H1 (cell line): ENCODE results near the gene RPTOR. TPM values are rescaled to one million over a fixed set of nuclear protein-coding genes. Genes with fewer than 3 reads are reported as not detected.

Source experiments
- CTCF ChIA-PET: fragments of 300-600 bp; sonication (Branson Sonifier 250); formaldehyde crosslinking; loops from one replicate; lab custom pipeline; 2021; ENCODE audit not compliant: partially characterized antibody; lab: Charles Lee
- POLR2A ChIA-PET: fragments of 300-600 bp; sonication (Branson Sonifier 250); formaldehyde crosslinking; loops from one replicate; lab custom pipeline; 2021; ENCODE audit warnings: inconsistent platforms; ENCODE audit not compliant: partially characterized antibody; lab: Charles Lee
- DNase-seq, 2 experiments: peaks; one replicate each; pipeline versions ENCODE4 v3.0.0 to v3.0.0-alpha.2; 2010 to 2022; ENCODE audit warnings: low spot score in 2 of 2, low read depth in 1 of 2, mixed read lengths in 1 of 2
- FAIRE-seq: peaks from 2 replicates; lab custom pipeline; 2011; peaks lifted over from hg19 to GRCh38; lab: Jason Lieb, UNC
- H2AFZ ChIP-seq: 2 replicates; pipeline ENCODE4 v1.8.1; 2012; ENCODE audit warnings: low read length, inconsistent platforms
- H2AK5ac ChIP-seq: 2 replicates; pipeline ENCODE4 v1.6.1; 2013; ENCODE audit warnings: low read depth, low read length
- H2BK120ac ChIP-seq: replicated peaks from 2 replicates; pipeline ENCODE3; 2013; ENCODE audit warnings: low read depth, low read length, inconsistent platforms
- H2BK12ac ChIP-seq: 2 replicates; pipeline ENCODE4 v1.6.1; 2013; ENCODE audit warnings: low read depth, low read length
- H2BK15ac ChIP-seq: 2 replicates; pipeline ENCODE4 v1.6.1; 2013; ENCODE audit warnings: low read length
- H2BK20ac ChIP-seq: 2 replicates; pipeline ENCODE4 v1.6.1; 2013; ENCODE audit warnings: low read length
- H2BK5ac ChIP-seq: 2 replicates; pipeline ENCODE4 v1.6.1; 2013; ENCODE audit warnings: low read depth, low read length
- H3K14ac ChIP-seq: 2 replicates; pipeline ENCODE4 v1.6.1; 2013; ENCODE audit warnings: inconsistent platforms; ENCODE audit not compliant: insufficient read length
- H3K18ac ChIP-seq: 2 replicates; pipeline ENCODE4 v1.6.1; 2013; ENCODE audit warnings: low read length; ENCODE audit errors: extremely low read depth
- H3K23ac ChIP-seq: 2 replicates; pipeline ENCODE4 v1.6.1; 2013; ENCODE audit warnings: inconsistent platforms; ENCODE audit not compliant: insufficient read length
- H3K23me2 ChIP-seq: 2 replicates; pipeline ENCODE4 v1.6.1; 2013; ENCODE audit warnings: low read depth, low read length
- H3K27ac ChIP-seq: 2 replicates; pipeline ENCODE4 v1.6.1; 2011; ENCODE audit warnings: low read depth, low read length, inconsistent platforms
- H3K27me3 ChIP-seq, 4 experiments: replicated peaks in 1 of 4; 1 replicate in 1 of 4; 2 replicates in 3 of 4; pipeline versions ENCODE4 v1.6.1 to v1.8.1; 2011 to 2013; ENCODE audit warnings: low read length in 3 of 4, mild to moderate bottlenecking in 3 of 4, inconsistent platforms in 2 of 4, mixed read lengths in 2 of 4, moderate library complexity in 1 of 4; ENCODE audit not compliant: control insufficient read depth in 3 of 4, insufficient read depth in 3 of 4; ENCODE audit errors: extremely low read depth in 1 of 4
- H3K36me3 ChIP-seq, 4 experiments: 2 replicates each; pipeline versions ENCODE4 v1.6.1 to v1.8.1; 2011 to 2013; ENCODE audit warnings: mild to moderate bottlenecking in 4 of 4, low read length in 3 of 4, moderate library complexity in 2 of 4, control low read depth in 1 of 4, inconsistent platforms in 1 of 4; ENCODE audit not compliant: insufficient read depth in 4 of 4, control insufficient read depth in 2 of 4
- H3K4ac ChIP-seq: replicated peaks from 2 replicates; pipeline ENCODE3; 2013; ENCODE audit warnings: low read length, low read depth, mixed read lengths, inconsistent platforms; ENCODE audit not compliant: insufficient read length
- H3K4me1 ChIP-seq, 4 experiments: replicated peaks in 1 of 4; 1 replicate in 1 of 4; 2 replicates in 3 of 4; pipeline versions ENCODE4 v1.6.1 to v1.8.1; 2011 to 2013; ENCODE audit warnings: low read length in 3 of 4, inconsistent platforms in 2 of 4, mixed read lengths in 1 of 4; ENCODE audit not compliant: insufficient read depth in 4 of 4, control insufficient read depth in 3 of 4
- H3K4me2 ChIP-seq, 2 experiments: 2 replicates each; pipeline versions ENCODE4 v1.6.1 to v1.8.1; 2011 to 2013; ENCODE audit warnings: low read depth in 2 of 2, low read length in 2 of 2, control low read depth in 1 of 2, inconsistent platforms in 1 of 2, mild to moderate bottlenecking in 1 of 2; ENCODE audit not compliant: insufficient read depth in 1 of 2
- H3K4me3 ChIP-seq, 4 experiments: fragments of 200-600, 300-600 bp in 1 of 4; sonication (generic), shearing (Covaris generic), sonication (Bioruptor Twin) in 1 of 4; 2 replicates each; pipeline versions ENCODE4 v1.5.1 to v1.8.1; 2011 to 2016; ENCODE audit warnings: low read length in 4 of 4, low read depth in 3 of 4, control low read depth in 2 of 4, inconsistent platforms in 2 of 4, mild to moderate bottlenecking in 2 of 4, mixed read lengths in 1 of 4, moderate library complexity in 1 of 4; ENCODE audit not compliant: insufficient read depth in 2 of 4; ENCODE audit errors: extremely low read depth in 1 of 4
- H3K56ac ChIP-seq: replicated peaks from 2 replicates; pipeline ENCODE3; 2013; ENCODE audit warnings: low read depth, mild to moderate bottlenecking, mixed read lengths, low read length, inconsistent platforms; ENCODE audit not compliant: insufficient read length
- H3K79me1 ChIP-seq: 2 replicates; pipeline ENCODE4 v1.6.1; 2013; ENCODE audit warnings: low read depth, low read length, control low read depth
- H3K79me2 ChIP-seq, 2 experiments: 2 replicates each; pipeline versions ENCODE4 v1.6.1 to v1.8.1; 2012 to 2013; ENCODE audit warnings: low read length in 2 of 2, mild to moderate bottlenecking in 2 of 2, inconsistent platforms in 1 of 2; ENCODE audit not compliant: insufficient read depth in 2 of 2, control insufficient read depth in 1 of 2
- H3K9ac ChIP-seq, 4 experiments: replicated peaks in 1 of 4; 1 replicate in 1 of 4; 2 replicates in 3 of 4; pipeline versions ENCODE4 v1.6.1 to v1.8.1; 2011 to 2013; ENCODE audit warnings: low read depth in 3 of 4, low read length in 3 of 4, control low read depth in 2 of 4, mild to moderate bottlenecking in 2 of 4, moderate library complexity in 2 of 4, inconsistent platforms in 1 of 4; ENCODE audit errors: extremely low read depth in 1 of 4
- H3K9me3 ChIP-seq, 2 experiments: 2 replicates each; pipeline versions ENCODE4 v1.6.1 to v1.8.1; 2012 to 2013; ENCODE audit warnings: mild to moderate bottlenecking in 2 of 2, moderate library complexity in 2 of 2, control low read depth in 1 of 2, inconsistent platforms in 1 of 2, low read depth in 1 of 2, low read length in 1 of 2, mixed read lengths in 1 of 2; ENCODE audit not compliant: insufficient read depth in 2 of 2
- H4K20me1 ChIP-seq, 2 experiments: replicated peaks in 1 of 2; 2 replicates each; pipeline versions ENCODE3 to v1.8.1; 2011 to 2013; ENCODE audit warnings: inconsistent platforms in 2 of 2, low read length in 2 of 2, mild to moderate bottlenecking in 1 of 2; ENCODE audit not compliant: insufficient read depth in 2 of 2, control insufficient read depth in 1 of 2
- H4K5ac ChIP-seq: 2 replicates; pipeline ENCODE4 v1.6.1; 2013; ENCODE audit warnings: low read length, low read depth, mixed read lengths, inconsistent platforms; ENCODE audit not compliant: insufficient read length
- H4K8ac ChIP-seq: 2 replicates; pipeline ENCODE4 v1.8.0; 2013; ENCODE audit warnings: mild to moderate bottlenecking, moderate library complexity, low read length, inconsistent platforms; ENCODE audit not compliant: insufficient read depth; ENCODE audit errors: extremely low read depth
- H4K91ac ChIP-seq: replicated peaks from 2 replicates; pipeline ENCODE3; 2013; ENCODE audit warnings: low read length, mixed read lengths, inconsistent platforms; ENCODE audit not compliant: insufficient read length
- CEBPB ChIP-seq: IDR thresholded peaks from 2 replicates; pipeline ENCODE4 v1.6.1; 2012; ENCODE audit warnings: low read depth, low read length
- EZH2 ChIP-seq: fragments of 200-600 bp; sonication (generic); IDR thresholded peaks from 2 replicates; pipeline ENCODE4 v1.7.1; 2012; ENCODE audit warnings: low read depth, mild to moderate bottlenecking, moderate library complexity, low read length, inconsistent platforms; ENCODE audit not compliant: severe bottlenecking
- FOSL1 ChIP-seq: IDR thresholded peaks from 2 replicates; pipeline ENCODE4 v1.6.1; 2011; ENCODE audit warnings: mild to moderate bottlenecking, low read depth, low read length, moderate library complexity; ENCODE audit not compliant: insufficient read depth
- HDAC6 ChIP-seq: IDR thresholded peaks from one replicate; pipeline ENCODE4 v1.7.1; 2012; ENCODE audit warnings: low read depth, mild to moderate bottlenecking, inconsistent platforms, low read length, moderate library complexity
- POLR2AphosphoS5 ChIP-seq: IDR thresholded peaks from 2 replicates; pipeline ENCODE4 v1.6.1; 2011; ENCODE audit warnings: low read depth, low read length
- RNF2 ChIP-seq: fragments of 200-900, 300-1000 bp; sonication (generic); IDR thresholded peaks from 2 replicates; pipeline ENCODE4 v1.7.1; 2016; ENCODE audit warnings: borderline replicate concordance, low read depth, mild to moderate bottlenecking, antibody characterized with exemption, low read length; ENCODE audit not compliant: poor library complexity, severe bottlenecking; ENCODE audit errors: missing control alignments
- SIRT6 ChIP-seq: IDR thresholded peaks from one replicate; pipeline ENCODE4 v1.7.1; 2012; ENCODE audit warnings: low read length, inconsistent platforms
- SP1 ChIP-seq: IDR thresholded peaks from 2 replicates; pipeline ENCODE4 v1.6.1; 2011; ENCODE audit warnings: low read depth, low read length
- SP2 ChIP-seq: IDR thresholded peaks from 2 replicates; pipeline ENCODE4 v1.6.1; 2012; ENCODE audit warnings: mild to moderate bottlenecking, low read length, inconsistent platforms
- TCF12 ChIP-seq: IDR thresholded peaks from 2 replicates; pipeline ENCODE4 v1.6.1; 2011; ENCODE audit warnings: low read depth, mild to moderate bottlenecking, low read length
- ZNF274 ChIP-seq: IDR thresholded peaks from 2 replicates; pipeline ENCODE4 v1.7.0; 2012; ENCODE audit warnings: low read length, borderline replicate concordance; ENCODE audit errors: extremely low read depth
- WGBS, 2 experiments: shearing (Covaris generic) in 1 of 2; methylation state at CpG; one replicate each; pipeline versions ENCODE4 v1.1.6 to v1.1.7; 2013 to 2015; ENCODE audit warnings: low lambda C conversion rate in 2 of 2, mixed read lengths in 2 of 2, inconsistent platforms in 1 of 2, low coverage in 1 of 2, missing lambda C conversion rate in 1 of 2; ENCODE audit not compliant: insufficient replicate concordance in 2 of 2, insufficient coverage in 1 of 2, insufficient read length in 1 of 2; ENCODE audit errors: extremely low coverage in 1 of 2, missing lambda C conversion rate in 1 of 2; 5-methylcytosine and 5-hydroxymethylcytosine counted together
- polyA plus RNA-seq, 7 experiments: library from polyadenylated mRNA; depleted of rRNA in 3 of 7; stranded (reverse) in 5 of 7; unstranded in 2 of 7; fragments of >200 nt in 5 of 7; fragments of 200-250 nt in 2 of 7; gene quantifications; 1 replicate in 5 of 7; 2 replicates in 1 of 7; 4 replicates in 1 of 7; pipeline versions ENCODE4 v1.2.1 to v1.2.3, GENCODE V29; 2011 to 2013; ENCODE audit warnings: missing spikeins in 2 of 7, mixed read lengths in 2 of 7
- total RNA-seq: library from RNA; stranded (reverse); fragmentation: NEBNext Ultra II Directional; extraction: Animal tissue kit (Norgen Biotek cat#: 25700); gene quantifications from 2 replicates; pipeline ENCODE4 v1.2.1, GENCODE V29; 2021
- TF ChIP-seq, protein P1 (sequence below): IDR thresholded peaks from 2 replicates; pipeline ENCODE4 v1.6.1; 2012; ENCODE audit warnings: inconsistent platforms

Gene RPTOR
- total and polyA plus RNA-seq, 2 of the 8 experiments (the other 6 are each of a cell fraction or from before 2014, with no cell fraction given), result 6.9 to 28.7 TPM

DNA sequence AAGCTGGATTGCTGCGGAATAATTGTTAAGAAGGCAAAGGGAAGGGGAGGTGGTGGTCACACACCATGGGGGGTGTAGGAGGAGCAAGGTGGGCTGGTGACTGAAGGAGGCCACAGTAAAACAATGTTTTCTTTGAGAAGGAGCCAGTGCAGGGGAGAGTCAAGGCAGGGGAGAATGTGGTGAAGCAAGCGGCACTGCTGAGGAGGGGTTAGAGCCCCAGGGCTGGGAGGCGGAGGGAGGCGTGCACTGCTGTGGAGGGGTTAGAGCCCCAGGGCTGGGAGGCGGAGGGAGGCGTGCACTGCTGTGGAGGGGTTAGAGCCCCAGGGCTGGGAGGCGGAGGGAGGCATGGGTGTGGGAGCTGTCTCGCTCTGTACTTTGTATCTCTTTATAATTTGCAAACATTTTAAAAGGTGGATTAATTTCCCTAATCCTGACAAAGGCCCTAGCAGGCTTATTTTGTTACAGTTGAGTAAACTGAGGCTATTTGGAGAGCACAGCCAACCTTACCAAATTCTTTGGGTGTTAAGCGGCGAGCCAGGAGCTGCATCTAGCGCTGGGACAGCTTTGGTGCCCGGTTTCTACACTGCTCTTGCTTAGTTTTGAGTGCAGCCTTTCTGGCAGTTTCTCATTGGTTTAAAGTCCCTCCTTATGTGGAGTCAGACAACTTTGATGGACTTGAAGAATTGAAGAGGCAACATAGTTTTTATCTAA is 20.9 kb downstream of the RPTOR start:
- no peak overlapping the region for H3K4me2 ChIP-seq
- no peak overlapping the region for H4K91ac ChIP-seq
- no peak overlapping the region for H3K4me3 ChIP-seq
- H3K27ac ChIP-seq, result no peak overlapping the region
- DNase-seq (peak in 1 of 2 experiments; percentile 55), FAIRE-seq (no peak)
- H3K27me3 ChIP-seq, result peaks cover 24 to 55% (median 47%) of the 10 kb centered on the region in 4 experiments
- no peak overlapping the region for H2BK120ac ChIP-seq
- no peak overlapping the region for H2AK5ac ChIP-seq
- ChIA-PET CTCF (interaction anchor here (0.5 to 5.6 kb wide), 3 partner anchors 9 to 424 kb away, joined by 3 to 27 read pairs (median 9); no protein-coding TSS in a partner anchor), POLR2A (interaction anchor here (1.3 kb wide), 1 partner anchor 111 kb away, joined by 3 read pairs; no protein-coding TSS in a partner anchor)
- peaks cover 0 to 25% of the 10 kb centered on the region in 2 experiments; a peak in 2 of 4 replicates for H3K79me2 ChIP-seq
- H3K14ac ChIP-seq, result no peak overlapping the region
- no peak overlapping the region for H3K9ac ChIP-seq
- H4K20me1 ChIP-seq, result peaks cover 30 to 45% of the 10 kb centered on the region in 2 experiments
- TF ChIP-seq, protein P1, sequence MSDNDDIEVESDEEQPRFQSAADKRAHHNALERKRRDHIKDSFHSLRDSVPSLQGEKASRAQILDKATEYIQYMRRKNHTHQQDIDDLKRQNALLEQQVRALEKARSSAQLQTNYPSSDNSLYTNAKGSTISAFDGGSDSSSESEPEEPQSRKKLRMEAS, result 0 out of 2 replicates have a peak, but pooled peaks have one; percentile 10
- TF ChIP-seq SP1 (0 out of 2 replicates have a peak, but pooled peaks have one; percentile 14), TCF12 (peak; percentile 88), EZH2 (peak; percentile 36), RNF2 (peak; percentile 41), HDAC6 (peak; percentile 46), SP2 (no peak), POLR2AphosphoS5 (peak; percentile 99), FOSL1 (no peak), CEBPB (0 out of 2 replicates have a peak, but pooled peaks have one; percentile 1), SIRT6 (no peak), ZNF274 (0 out of 2 replicates have a peak, but pooled peaks have one; percentile 22)
- no peaks in the 10 kb centered on the region for H3K9me3 ChIP-seq
- no peak overlapping the region for H2BK15ac ChIP-seq
- no peak overlapping the region for H3K18ac ChIP-seq
- no peaks in the 10 kb centered on the region for H3K4me1 ChIP-seq
- no peak overlapping the region for H2AFZ ChIP-seq
- no peak overlapping the region for H3K23ac ChIP-seq
- H4K8ac ChIP-seq, result no peak overlapping the region
- 44% methylated on average over 12 of the region's 12 CpGs; no CpG with 5 or more reads in 1 of the 2 experiments for WGBS, 2 experiments
- H2BK5ac ChIP-seq, result no peak overlapping the region
- H3K4ac ChIP-seq, result no peak overlapping the region
- no peak overlapping the region for H3K56ac ChIP-seq
- no peak overlapping the region for H2BK20ac ChIP-seq
- H3K36me3 ChIP-seq, result no peaks in the 10 kb centered on the region
- H3K23me2 ChIP-seq, result no peaks in the 10 kb centered on the region
- H2BK12ac ChIP-seq, result no peak overlapping the region
- no peak overlapping the region for H4K5ac ChIP-seq
- peaks cover 8% of the 10 kb centered on the region for H3K79me1 ChIP-seq
